ENCODE data around the gene PC. TPM values are rescaled to one million over a fixed set of nuclear protein-coding genes. Genes with fewer than 3 reads are reported as not detected.

PC gene
- total RNA-seq, 2 experiments from 2014 or later, result 5.6 to 6.5 TPM

- Mint-ChIP-seq H3K27me3 (no peaks in the 10 kb centered on the region), H3K4me1 (ENCODE audit: low read depth) (no peaks in the 10 kb centered on the region), H3K36me3 (ENCODE audit: low read depth) (no peaks in the 10 kb centered on the region), H3K9me3 (no peaks in the 10 kb centered on the region), H3K4me3 (no peak overlapping the region), H3K27ac (no peak overlapping the region)
- DNase-seq (no peak), ATAC-seq (no peak)
- CTCF ChIA-PET, result no interaction called here
- POLR2A ChIA-PET, result interaction anchor here (1.2 kb wide), 1 partner anchor 57 kb away, joined by 3 read pairs; the partner anchor contains the start of gene PC
- intact Hi-C loops (cut with micrococcal nuclease), result no loop called here
- TF ChIP-seq CTCF (IDR thresholded peaks at IDR 0.05), result no peak
These were observed 56.2 kb downstream of the PC start for GRCh38 chr11:66901964-66902390.

DNA sequence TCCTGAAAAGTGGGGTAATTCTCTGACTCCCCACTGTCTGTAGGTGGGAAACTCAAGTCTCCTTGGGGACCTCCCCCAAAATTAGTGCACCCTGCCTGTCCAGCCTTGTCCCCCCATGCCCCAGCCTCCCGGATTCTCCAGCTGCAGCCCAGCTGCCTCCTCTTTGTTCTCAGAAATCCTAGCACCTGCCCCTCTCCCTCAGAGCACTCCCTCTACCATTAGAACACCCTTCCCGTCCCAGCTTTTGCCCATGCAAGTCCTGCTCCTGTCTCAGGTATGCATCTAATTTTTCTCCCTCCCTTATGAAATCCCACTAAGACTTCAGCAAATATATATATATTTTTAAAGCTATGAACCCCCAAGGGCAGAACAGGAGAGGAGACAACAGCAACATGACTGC, 64.0 kb downstream of the PC start:
- no peak for ATAC-seq
- no peaks in the 10 kb centered on the region for H3K36me3 Mint-ChIP-seq (ENCODE audit: low read depth)
- no peak overlapping the region for H3K4me3 Mint-ChIP-seq
- intact Hi-C loops (cut with micrococcal nuclease), result no loop called here
- ChIA-PET CTCF (interaction anchor here (0.6 kb wide), 1 partner anchor 300 kb away, joined by 3 read pairs; no protein-coding TSS in a partner anchor), POLR2A (no interaction called here)
- H3K9me3 Mint-ChIP-seq, result no peaks in the 10 kb centered on the region
- no peak for TF ChIP-seq CTCF (IDR thresholded peaks at IDR 0.05)
- no peak for DNase-seq
- no peak overlapping the region for H3K27ac Mint-ChIP-seq
- H3K4me1 Mint-ChIP-seq (ENCODE audit: low read depth), result peaks cover 9% of the 10 kb centered on the region
- H3K27me3 Mint-ChIP-seq, result peaks cover 2% of the 10 kb centered on the region

- Mint-ChIP-seq H3K36me3 (ENCODE audit: low read depth) (no peaks in the 10 kb centered on the region), H3K27ac (no peak overlapping the region), H3K27me3 (peaks cover 2% of the 10 kb centered on the region), H3K4me3 (no peak overlapping the region), H3K4me1 (ENCODE audit: low read depth) (peaks cover 9% of the 10 kb centered on the region), H3K9me3 (no peaks in the 10 kb centered on the region)
- no peak for DNase-seq
- ChIA-PET POLR2A (no interaction called here), CTCF (no interaction called here)
- intact Hi-C loops (cut with micrococcal nuclease), result no loop called here
- no peak for ATAC-seq
- no peak for TF ChIP-seq CTCF (IDR thresholded peaks at IDR 0.05)
These were observed 65.3 kb downstream of the PC start for GRCh38 chr11:66892911-66893310.

GRCh38 chr11:66891851-66892660, 66.1 kb downstream of the PC start:
- TF ChIP-seq CTCF (IDR thresholded peaks at IDR 0.05), result no peak
- POLR2A ChIA-PET, result no interaction called here
- Mint-ChIP-seq H3K9me3 (no peaks in the 10 kb centered on the region), H3K4me1 (ENCODE audit: low read depth) (peaks cover 9% of the 10 kb centered on the region), H3K27me3 (peaks cover 2% of the 10 kb centered on the region), H3K36me3 (ENCODE audit: low read depth) (no peaks in the 10 kb centered on the region), H3K27ac (peak overlapping the region; percentile 44), H3K4me3 (no peak overlapping the region)
- CTCF ChIA-PET, result interaction anchor here (0.7 to 1.1 kb wide), 2 partner anchors 213 to 401 kb away, joined by 3 read pairs; no protein-coding TSS in a partner anchor
- intact Hi-C loops (cut with micrococcal nuclease), result no loop called here
- ATAC-seq, result peak; percentile 99
- DNase-seq, result peak; percentile 80

- H3K9me3 Mint-ChIP-seq, result no peaks in the 10 kb centered on the region
- no peak overlapping the region for H3K4me3 Mint-ChIP-seq
- ATAC-seq (no peak), DNase-seq (no peak)
- peaks cover 9% of the 10 kb centered on the region for H3K4me1 Mint-ChIP-seq (ENCODE audit: low read depth)
- H3K36me3 Mint-ChIP-seq (ENCODE audit: low read depth), result no peaks in the 10 kb centered on the region
- POLR2A ChIA-PET, result no interaction called here
- CTCF ChIA-PET, result no interaction called here
- no peak for TF ChIP-seq CTCF (IDR thresholded peaks at IDR 0.05)
- H3K27me3 Mint-ChIP-seq, result peaks cover 2% of the 10 kb centered on the region
- intact Hi-C loops (cut with micrococcal nuclease), result no loop called here
- H3K27ac Mint-ChIP-seq, result no peak overlapping the region
These were observed 68.2 kb downstream of the PC start for GRCh38 chr11:66889960-66890359.
